Activated T-cell treated with anti-CD3 and anti-CD28 coated beads, Interleukin-2, amount 50 U/mL, for 1 hour (primary cell): ENCODE measurements around the gene S100A14.
"Not testable (repeated sequence)": the region's sequence is repeated elsewhere in the genome, so short reads cannot be mapped to it uniquely, and the experiment has no call there.

Experiments used
- DNase-seq: peaks from one replicate; pipeline ENCODE4 v3.0.0-alpha.2; 2020

S100A14 gene

DNA sequence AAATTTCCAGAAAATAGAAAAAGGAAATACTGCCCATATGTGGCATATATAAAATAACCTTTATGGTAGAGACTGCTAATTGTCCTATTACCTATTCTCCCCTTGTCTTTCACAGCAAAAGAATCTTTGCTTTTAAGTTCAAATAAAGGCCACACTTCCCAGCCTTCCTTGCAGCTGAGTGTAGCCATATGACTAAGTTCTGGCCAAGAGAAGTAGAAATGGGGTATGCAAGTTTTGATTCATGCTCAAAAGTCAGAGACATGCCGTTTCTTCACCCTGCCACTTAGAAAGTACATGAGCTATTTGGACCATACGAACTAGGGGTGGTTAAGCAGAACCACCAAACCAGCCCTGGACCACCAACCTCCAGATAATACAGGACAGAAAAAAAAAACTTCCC lies 32.1 kb downstream of the S100A14 start:
- DNase-seq: no peak

DNA sequence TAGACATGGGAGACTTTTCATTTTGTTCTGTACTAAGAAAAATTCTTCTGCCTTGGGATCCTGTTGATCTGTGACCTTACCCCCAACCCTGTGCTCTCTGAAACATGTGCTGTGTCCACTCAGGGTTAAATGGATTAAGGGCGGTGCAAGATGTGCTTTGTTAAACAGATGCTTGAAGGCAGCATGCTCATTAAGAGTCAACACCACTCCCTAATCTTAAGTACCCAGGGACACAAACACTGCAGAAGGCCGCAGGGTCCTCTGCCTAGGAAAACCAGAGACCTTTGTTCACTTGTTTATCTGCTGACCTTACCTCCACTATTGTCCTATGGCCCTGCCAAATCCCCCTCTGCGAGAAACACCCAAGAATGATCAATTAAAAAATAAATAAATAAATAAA lies 32.6 kb downstream of the S100A14 start:
- DNase-seq: not testable (repeated sequence)

- not testable (repeated sequence) for DNase-seq
Measured at GRCh38 chr1:153582836-153583235, 33.3 kb downstream of the S100A14 start.

- DNase-seq: no peak
Measured at GRCh38 chr1:153578936-153579335, 37.2 kb downstream of the S100A14 start.

DNA sequence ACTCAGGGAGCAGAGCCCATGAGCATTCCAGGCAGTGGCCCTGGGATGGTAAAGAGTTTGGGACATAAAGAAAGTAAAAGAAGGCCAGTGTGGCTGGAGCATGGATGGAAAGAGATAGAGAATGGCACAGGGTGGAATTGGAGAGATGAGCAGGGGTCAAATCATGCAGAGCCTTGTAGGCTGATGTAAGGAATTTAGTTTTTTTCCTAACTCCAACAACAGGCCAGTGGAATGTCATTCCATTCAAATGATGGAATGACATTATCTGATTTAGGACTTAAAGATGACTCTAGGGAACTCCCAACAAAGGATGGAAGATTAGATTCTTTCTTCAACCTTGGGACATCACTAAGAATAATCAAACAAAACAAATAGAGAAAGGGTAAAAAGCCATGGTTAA lies 37.6 kb downstream of the S100A14 start:
- DNase-seq: no peak

- DNase-seq: no peak
Measured at GRCh38 chr1:153577624-153578051, 38.5 kb downstream of the S100A14 start.

GRCh38 chr1:153577138-153577537 lies 39.0 kb downstream of the S100A14 start:
- no peak for DNase-seq

DNA sequence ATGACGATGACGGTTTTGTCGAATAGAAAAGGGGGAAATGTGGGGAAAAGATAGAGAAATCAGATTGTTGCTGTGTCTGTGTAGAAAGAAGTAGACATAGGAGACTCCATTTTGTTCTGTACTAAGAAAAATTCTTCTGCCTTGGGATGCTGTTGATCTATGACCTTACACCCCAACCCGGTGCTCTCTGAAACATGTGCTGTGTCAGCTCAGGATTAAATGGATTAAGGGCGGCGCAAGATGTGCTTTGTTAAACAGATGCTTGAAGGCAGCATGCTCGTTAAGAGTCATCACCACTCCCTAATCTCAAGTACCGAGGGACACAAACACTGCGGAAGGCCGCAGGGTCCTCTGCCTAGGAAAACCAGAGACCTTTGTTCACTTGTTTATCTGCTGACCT lies 40.6 kb downstream of the S100A14 start:
- DNase-seq: not testable (repeated sequence)

GRCh38 chr1:153575081-153575491 lies 41.0 kb downstream of the S100A14 start:
- not testable (repeated sequence) for DNase-seq

GRCh38 chr1:153573351-153573750 lies 42.8 kb downstream of the S100A14 start:
- DNase-seq: no peak

- peak; percentile 53 for DNase-seq
Measured at GRCh38 chr1:153572569-153573015, 43.5 kb downstream of the S100A14 start.

DNA sequence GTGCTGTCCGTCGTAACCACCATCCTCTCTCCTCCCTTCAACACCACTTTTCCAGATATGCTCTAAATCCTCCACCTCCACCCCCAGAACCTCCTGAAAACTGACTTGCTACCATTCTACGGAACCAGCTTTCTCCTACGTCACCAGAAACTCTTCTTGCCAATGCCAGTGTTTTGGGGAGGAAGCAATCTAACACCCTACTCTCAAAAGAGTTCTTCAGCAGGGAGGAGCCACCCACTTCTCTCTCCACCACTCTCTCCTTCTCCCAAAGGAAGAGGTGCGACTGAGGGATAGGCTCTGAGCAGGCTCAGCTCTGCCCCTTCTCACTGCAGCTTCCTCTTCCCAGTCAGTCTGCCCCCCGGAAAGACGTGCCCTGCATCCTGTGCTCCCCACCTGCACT lies 44.4 kb downstream of the S100A14 start:
- DNase-seq: no peak

GRCh38 chr1:153570874-153571273 lies 45.3 kb downstream of the S100A14 start:
- DNase-seq: no peak

GRCh38 chr1:153569465-153569864 lies 46.7 kb downstream of the S100A14 start:
- DNase-seq: no peak

- DNase-seq: peak; percentile 82
Measured at GRCh38 chr1:153568367-153569099, 47.6 kb downstream of the S100A14 start.

- no peak for DNase-seq
Measured at GRCh38 chr1:153567621-153568366, 48.3 kb downstream of the S100A14 start.

DNA sequence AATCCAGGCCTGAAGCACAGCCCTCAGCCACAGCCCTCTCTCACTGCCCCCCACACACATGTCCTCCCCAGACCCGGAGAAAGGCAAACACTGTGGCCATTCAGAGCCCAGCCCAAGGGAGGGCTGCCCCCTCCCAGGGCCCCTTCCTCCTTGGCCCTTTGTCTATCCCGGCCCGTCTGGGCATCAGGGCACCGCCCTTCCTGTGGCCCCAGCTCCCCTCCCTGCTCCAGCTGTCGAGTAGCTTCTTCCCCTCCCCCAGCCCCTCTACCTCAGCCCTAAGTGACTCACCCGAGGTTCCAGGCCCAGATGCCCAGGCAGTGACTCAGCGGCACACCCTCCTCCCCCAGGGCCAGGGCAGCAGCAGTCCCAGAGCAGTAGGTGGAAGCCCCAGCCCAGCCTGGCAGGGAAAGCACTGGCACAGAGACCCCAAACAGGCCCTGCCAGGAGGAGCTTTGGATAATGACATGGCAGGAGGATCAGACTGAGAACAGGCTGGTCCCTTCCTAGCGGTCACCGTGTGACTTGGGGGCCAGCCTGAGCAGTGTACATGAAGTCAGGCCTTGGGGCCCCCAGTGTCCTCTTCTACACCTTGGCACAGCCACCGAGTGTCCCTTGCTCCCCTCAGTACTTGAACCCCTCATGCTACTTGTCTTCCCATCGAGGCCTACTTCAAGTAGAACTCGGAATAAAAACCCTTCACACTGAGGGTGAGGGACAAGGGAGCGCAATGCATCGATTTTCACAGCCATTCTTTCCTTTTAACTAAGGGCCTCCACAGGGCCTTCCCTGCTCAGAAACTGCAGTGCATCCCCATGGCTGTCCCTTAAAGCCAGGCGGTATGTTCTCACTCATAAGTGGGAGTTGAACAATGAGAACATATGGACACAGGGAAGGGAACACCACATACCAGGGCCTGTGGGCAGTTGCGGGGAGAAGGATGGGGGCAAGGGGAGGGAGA lies 49.4 kb downstream of the S100A14 start:
- peak; percentile 74 for DNase-seq

DNA sequence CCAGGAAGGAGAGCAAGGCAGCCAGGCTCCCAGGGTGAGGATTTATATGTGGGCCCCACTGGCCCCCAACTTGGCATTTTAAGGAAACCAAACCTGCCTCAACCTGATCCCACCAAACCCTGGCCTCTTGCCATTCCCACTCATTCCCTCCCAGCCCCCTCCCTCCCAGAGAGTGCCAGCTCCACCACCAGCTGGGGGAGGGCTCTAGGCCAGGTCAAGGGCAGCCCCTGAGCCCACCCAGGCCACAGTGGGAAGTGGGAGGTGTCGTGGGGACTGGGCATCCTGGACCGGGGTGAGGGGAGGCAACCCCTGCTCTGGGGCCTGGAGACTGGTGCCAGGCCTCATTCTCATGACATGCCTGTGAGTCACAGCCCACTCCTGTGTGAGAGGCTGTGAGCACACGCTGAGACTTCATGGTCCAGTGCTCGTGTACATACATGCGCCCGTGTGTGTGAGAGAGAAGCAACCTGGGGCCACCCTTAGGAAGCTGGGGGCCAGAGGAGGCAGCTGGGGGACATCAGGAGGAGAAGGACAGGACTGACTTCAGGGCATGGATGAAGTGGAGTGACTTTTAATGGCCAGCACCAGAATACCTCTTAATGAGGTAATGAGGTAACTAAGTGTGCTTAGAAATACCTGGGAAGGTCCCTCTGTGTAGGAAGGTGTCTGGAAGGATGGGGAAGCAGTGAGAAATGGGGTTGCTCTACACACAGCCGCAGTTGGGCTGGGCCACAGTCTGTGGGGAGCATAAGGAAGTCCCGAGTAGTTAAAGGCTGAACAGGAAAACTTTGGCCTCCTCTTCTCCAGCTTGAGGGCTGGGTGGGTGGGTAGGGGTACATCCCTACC lies 50.4 kb downstream of the S100A14 start, which contains the start of gene S100A2:
S100A2 (minus strand) TSS at position 316 of the 846 bp plus-strand sequence. CDS start 1,967 bp downstream, outside the sequence.
- DNase-seq: peak; percentile 39
